HepG2 (cell line): ENCODE measurements around the gene PDGFRB. TPM values are rescaled to one million over a fixed set of nuclear protein-coding genes. Genes with fewer than 3 reads are reported as not detected.
A peak's percentile ranks its signal among the peaks of the same experiment; 100 is the strongest.

Experiments
- CBX2 ChIP-seq, 2 experiments: fragments of 200-600 bp in 1 of 2; sonication (generic); formaldehyde crosslinking in 1 of 2; IDR thresholded peaks; 2 replicates each; pipeline versions ENCODE4 v1.7.0 to v1.8.1; 2018 to 2022; ENCODE audit warnings: low read depth in 2 of 2, low read length in 1 of 2, mild to moderate bottlenecking in 1 of 2, missing genetic modification reagents in 1 of 2
- HCFC1 ChIP-seq: fragments of 150-350 bp; IDR thresholded peaks from 2 replicates; pipeline ENCODE4 v1.6.1; 2014; ENCODE audit warnings: low read depth, low read length
- HNRNPL ChIP-seq: fragments of 200-400 bp; formaldehyde crosslinking; IDR thresholded peaks from 2 replicates; pipeline ENCODE4 v1.6.1; 2017; ENCODE audit warnings: mild to moderate bottlenecking, low read depth, low read length
- HOXA9 ChIP-seq: sonication (generic); formaldehyde crosslinking; IDR thresholded peaks from 2 replicates; pipeline ENCODE4 v1.8.1; 2022; ENCODE audit warnings: missing genetic modification reagents, mild to moderate bottlenecking, moderate library complexity, borderline replicate concordance
- JDP2 ChIP-seq: sonication (generic); formaldehyde crosslinking; IDR thresholded peaks from 2 replicates; pipeline ENCODE4 v1.8.1; 2022; ENCODE audit warnings: missing genetic modification reagents, borderline replicate concordance
- JUNB ChIP-seq: sonication (generic); formaldehyde crosslinking; IDR thresholded peaks from 2 replicates; pipeline ENCODE4 v1.8.0; 2022; ENCODE audit warnings: missing genetic modification reagents, mild to moderate bottlenecking, borderline replicate concordance
- KDM4B ChIP-seq: sonication (generic); formaldehyde crosslinking; IDR thresholded peaks from 2 replicates; pipeline ENCODE4 v1.4.0; 2020; ENCODE audit warnings: missing genetic modification reagents
- MEF2D ChIP-seq: sonication (generic); formaldehyde crosslinking; IDR thresholded peaks from 2 replicates; pipeline ENCODE4 v1.5.1; 2020; ENCODE audit warnings: mild to moderate bottlenecking, missing genetic modification reagents
- MTA1 ChIP-seq: sonication (generic); formaldehyde crosslinking; IDR thresholded peaks from 2 replicates; pipeline ENCODE4 v1.4.0; 2020; ENCODE audit warnings: missing genetic modification reagents, mild to moderate bottlenecking, borderline replicate concordance
- PITX1 ChIP-seq: sonication (generic); formaldehyde crosslinking; IDR thresholded peaks from 2 replicates; pipeline ENCODE4 v1.5.1; 2020; ENCODE audit warnings: mild to moderate bottlenecking, missing genetic modification reagents
- SMAD9 ChIP-seq: sonication (generic); formaldehyde crosslinking; IDR thresholded peaks from 2 replicates; pipeline ENCODE4 v1.5.1; 2020; ENCODE audit warnings: mild to moderate bottlenecking, missing genetic modification reagents
- SNRNP70 ChIP-seq: fragments of 200-400 bp; formaldehyde crosslinking; IDR thresholded peaks from 2 replicates; pipeline ENCODE4 v1.6.1; 2017; ENCODE audit warnings: mild to moderate bottlenecking, low read depth, low read length, moderate library complexity
- ZNF572 ChIP-seq: sonication (generic); formaldehyde crosslinking; IDR thresholded peaks from 2 replicates; pipeline ENCODE4 v1.5.1; 2020; ENCODE audit warnings: mild to moderate bottlenecking, missing genetic modification reagents
- ZNF577 ChIP-seq: sonication (generic); formaldehyde crosslinking; IDR thresholded peaks from 2 replicates; pipeline ENCODE4 v1.4.0; 2020; ENCODE audit warnings: mild to moderate bottlenecking, low read depth, missing genetic modification reagents, borderline replicate concordance
- polyA plus RNA-seq, 8 experiments: library from polyadenylated mRNA; depleted of rRNA in 3 of 8; stranded (reverse) in 7 of 8; unstranded in 1 of 8; fragments of >200 nt; fragmentation: Illumina TruSeq in 4 of 8; extraction: Trizol in 4 of 8; gene quantifications; 2 replicates each; pipeline versions ENCODE4 v1.2.1 to v1.2.3, GENCODE V29; 2011 to 2016; ENCODE audit warnings: low read depth in 4 of 8, missing spikeins in 1 of 8, mixed read lengths in 1 of 8; ENCODE audit not compliant: insufficient read depth in 1 of 8
- total RNA-seq, 5 experiments: library from RNA; depleted of rRNA; stranded (reverse); fragments of >200 nt; fragmentation: Illumina TruSeq; extraction: Trizol; gene quantifications; 2 replicates each; pipeline ENCODE4 v1.2.3, GENCODE V29; 2016; ENCODE audit warnings: low read depth in 1 of 5
- TF ChIP-seq, protein P1 (sequence below): sonication (generic); formaldehyde crosslinking; IDR thresholded peaks from 2 replicates; pipeline ENCODE4 v1.8.1; 2023; ENCODE audit warnings: mild to moderate bottlenecking, moderate library complexity, missing genetic modification reagents
- TF ChIP-seq, protein P2 (sequence below): sonication (generic); formaldehyde crosslinking; IDR thresholded peaks from 2 replicates; pipeline ENCODE4 v1.4.0; 2020; ENCODE audit warnings: missing genetic modification reagents, borderline replicate concordance
- TF ChIP-seq, protein P3 (sequence below): sonication (generic); IDR thresholded peaks from 2 replicates; pipeline ENCODE4 v1.6.1; 2016; ENCODE audit warnings: low read depth, borderline replicate concordance
- TF ChIP-seq, protein P4 (sequence below): sonication (generic); formaldehyde crosslinking; IDR thresholded peaks from 2 replicates; pipeline ENCODE4 v1.4.0; 2020; ENCODE audit warnings: missing genetic modification reagents
- TF ChIP-seq, protein P5 (sequence below): sonication (generic); formaldehyde crosslinking; IDR thresholded peaks from 2 replicates; pipeline ENCODE4 v1.9.0; 2022; ENCODE audit warnings: missing genetic modification reagents, mild to moderate bottlenecking, borderline replicate concordance
- TF ChIP-seq, protein P6 (sequence below): conservative IDR thresholded peaks from 2 replicates; pipeline ENCODE4 v1.6.1; 2018; ENCODE audit warnings: missing genetic modification reagents

Gene PDGFRB
- total and polyA plus RNA-seq, 2 of the 13 experiments (the other 11 are each of a cell fraction or from before 2014, with no cell fraction given): 4.0 to 21.0 TPM

DNA sequence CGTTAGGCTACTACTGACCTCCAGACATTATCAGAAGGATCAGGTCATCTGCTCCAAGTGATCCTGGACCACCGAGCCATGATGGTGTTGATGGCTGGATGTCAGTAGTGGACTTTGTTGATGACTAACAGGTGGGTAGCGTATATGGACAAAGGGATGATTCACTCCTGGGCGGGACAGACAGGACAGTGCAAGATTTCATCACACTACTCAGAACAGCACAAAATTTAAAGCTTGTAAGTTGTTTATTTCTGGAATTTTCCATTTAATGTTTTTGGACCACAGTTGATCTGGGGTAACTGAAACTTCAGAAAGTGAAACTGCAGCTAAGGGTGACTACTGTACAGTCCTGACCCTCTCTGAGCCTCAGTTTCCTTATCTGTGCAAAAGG is 12.7 kb downstream of the PDGFRB start (continued):
- TF ChIP-seq HNRNPL: no peak
- TF ChIP-seq, protein P1, sequence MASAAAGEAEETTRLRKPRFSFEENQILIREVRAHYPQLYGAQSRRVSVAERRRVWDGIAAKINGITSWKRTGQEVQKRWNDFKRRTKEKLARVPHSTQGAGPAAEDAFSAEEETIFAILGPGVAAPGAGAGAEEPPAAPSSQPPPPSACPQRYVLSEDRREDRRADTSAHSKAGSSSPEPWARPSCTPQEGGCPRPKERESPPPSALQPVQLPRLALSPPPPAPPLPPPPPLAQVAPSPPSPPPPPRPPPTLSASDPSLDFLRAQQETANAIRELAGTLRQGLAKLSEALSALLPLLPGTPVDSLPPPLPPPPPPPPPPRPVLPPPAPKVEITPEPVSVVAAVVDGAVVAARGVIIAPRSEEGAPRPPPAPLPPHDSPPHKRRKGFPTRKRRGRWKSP (CRISPR knock-in tag): no peak
- TF ChIP-seq SNRNP70: no peak
- TF ChIP-seq, protein P2, sequence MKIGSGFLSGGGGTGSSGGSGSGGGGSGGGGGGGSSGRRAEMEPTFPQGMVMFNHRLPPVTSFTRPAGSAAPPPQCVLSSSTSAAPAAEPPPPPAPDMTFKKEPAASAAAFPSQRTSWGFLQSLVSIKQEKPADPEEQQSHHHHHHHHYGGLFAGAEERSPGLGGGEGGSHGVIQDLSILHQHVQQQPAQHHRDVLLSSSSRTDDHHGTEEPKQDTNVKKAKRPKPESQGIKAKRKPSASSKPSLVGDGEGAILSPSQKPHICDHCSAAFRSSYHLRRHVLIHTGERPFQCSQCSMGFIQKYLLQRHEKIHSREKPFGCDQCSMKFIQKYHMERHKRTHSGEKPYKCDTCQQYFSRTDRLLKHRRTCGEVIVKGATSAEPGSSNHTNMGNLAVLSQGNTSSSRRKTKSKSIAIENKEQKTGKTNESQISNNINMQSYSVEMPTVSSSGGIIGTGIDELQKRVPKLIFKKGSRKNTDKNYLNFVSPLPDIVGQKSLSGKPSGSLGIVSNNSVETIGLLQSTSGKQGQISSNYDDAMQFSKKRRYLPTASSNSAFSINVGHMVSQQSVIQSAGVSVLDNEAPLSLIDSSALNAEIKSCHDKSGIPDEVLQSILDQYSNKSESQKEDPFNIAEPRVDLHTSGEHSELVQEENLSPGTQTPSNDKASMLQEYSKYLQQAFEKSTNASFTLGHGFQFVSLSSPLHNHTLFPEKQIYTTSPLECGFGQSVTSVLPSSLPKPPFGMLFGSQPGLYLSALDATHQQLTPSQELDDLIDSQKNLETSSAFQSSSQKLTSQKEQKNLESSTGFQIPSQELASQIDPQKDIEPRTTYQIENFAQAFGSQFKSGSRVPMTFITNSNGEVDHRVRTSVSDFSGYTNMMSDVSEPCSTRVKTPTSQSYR (CRISPR knock-in tag): no peak; the same call in 1 of the 2 replicates
- TF ChIP-seq, protein P3, sequence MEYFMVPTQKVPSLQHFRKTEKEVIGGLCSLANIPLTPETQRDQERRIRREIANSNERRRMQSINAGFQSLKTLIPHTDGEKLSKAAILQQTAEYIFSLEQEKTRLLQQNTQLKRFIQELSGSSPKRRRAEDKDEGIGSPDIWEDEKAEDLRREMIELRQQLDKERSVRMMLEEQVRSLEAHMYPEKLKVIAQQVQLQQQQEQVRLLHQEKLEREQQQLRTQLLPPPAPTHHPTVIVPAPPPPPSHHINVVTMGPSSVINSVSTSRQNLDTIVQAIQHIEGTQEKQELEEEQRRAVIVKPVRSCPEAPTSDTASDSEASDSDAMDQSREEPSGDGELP: peak; percentile 82; the same call in 1 of the 2 replicates
- TF ChIP-seq JUNB (CRISPR knock-in tag): peak; percentile 93
- no peak for TF ChIP-seq SMAD9 (CRISPR knock-in tag)
- no peak for TF ChIP-seq ZNF572 (CRISPR knock-in tag)
- no peak for TF ChIP-seq CBX2 (IDR thresholded peaks at IDR 0.05; ENCODE audit: low read depth, low read length)
- no peak for TF ChIP-seq CBX2 (CRISPR knock-in tag; IDR thresholded peaks at IDR 0.05; ENCODE audit: low read depth)
- TF ChIP-seq HCFC1: no peak
- no peak for TF ChIP-seq ZNF577 (CRISPR knock-in tag)
- TF ChIP-seq HOXA9 (CRISPR knock-in tag): no peak
- TF ChIP-seq MTA1 (CRISPR knock-in tag): no peak
- no peak for TF ChIP-seq JDP2 (CRISPR knock-in tag)
- TF ChIP-seq, protein P4, sequence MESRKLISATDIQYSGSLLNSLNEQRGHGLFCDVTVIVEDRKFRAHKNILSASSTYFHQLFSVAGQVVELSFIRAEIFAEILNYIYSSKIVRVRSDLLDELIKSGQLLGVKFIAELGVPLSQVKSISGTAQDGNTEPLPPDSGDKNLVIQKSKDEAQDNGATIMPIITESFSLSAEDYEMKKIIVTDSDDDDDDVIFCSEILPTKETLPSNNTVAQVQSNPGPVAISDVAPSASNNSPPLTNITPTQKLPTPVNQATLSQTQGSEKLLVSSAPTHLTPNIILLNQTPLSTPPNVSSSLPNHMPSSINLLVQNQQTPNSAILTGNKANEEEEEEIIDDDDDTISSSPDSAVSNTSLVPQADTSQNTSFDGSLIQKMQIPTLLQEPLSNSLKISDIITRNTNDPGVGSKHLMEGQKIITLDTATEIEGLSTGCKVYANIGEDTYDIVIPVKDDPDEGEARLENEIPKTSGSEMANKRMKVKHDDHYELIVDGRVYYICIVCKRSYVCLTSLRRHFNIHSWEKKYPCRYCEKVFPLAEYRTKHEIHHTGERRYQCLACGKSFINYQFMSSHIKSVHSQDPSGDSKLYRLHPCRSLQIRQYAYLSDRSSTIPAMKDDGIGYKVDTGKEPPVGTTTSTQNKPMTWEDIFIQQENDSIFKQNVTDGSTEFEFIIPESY: no peak
- TF ChIP-seq KDM4B: no peak
- TF ChIP-seq, protein P5, sequence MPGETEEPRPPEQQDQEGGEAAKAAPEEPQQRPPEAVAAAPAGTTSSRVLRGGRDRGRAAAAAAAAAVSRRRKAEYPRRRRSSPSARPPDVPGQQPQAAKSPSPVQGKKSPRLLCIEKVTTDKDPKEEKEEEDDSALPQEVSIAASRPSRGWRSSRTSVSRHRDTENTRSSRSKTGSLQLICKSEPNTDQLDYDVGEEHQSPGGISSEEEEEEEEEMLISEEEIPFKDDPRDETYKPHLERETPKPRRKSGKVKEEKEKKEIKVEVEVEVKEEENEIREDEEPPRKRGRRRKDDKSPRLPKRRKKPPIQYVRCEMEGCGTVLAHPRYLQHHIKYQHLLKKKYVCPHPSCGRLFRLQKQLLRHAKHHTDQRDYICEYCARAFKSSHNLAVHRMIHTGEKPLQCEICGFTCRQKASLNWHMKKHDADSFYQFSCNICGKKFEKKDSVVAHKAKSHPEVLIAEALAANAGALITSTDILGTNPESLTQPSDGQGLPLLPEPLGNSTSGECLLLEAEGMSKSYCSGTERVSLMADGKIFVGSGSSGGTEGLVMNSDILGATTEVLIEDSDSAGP (CRISPR knock-in tag): no peak; the same call in 1 of the 2 replicates
- 0 out of 2 replicates have a peak, but pooled peaks have one; percentile 44 for TF ChIP-seq PITX1
- TF ChIP-seq, protein P6, sequence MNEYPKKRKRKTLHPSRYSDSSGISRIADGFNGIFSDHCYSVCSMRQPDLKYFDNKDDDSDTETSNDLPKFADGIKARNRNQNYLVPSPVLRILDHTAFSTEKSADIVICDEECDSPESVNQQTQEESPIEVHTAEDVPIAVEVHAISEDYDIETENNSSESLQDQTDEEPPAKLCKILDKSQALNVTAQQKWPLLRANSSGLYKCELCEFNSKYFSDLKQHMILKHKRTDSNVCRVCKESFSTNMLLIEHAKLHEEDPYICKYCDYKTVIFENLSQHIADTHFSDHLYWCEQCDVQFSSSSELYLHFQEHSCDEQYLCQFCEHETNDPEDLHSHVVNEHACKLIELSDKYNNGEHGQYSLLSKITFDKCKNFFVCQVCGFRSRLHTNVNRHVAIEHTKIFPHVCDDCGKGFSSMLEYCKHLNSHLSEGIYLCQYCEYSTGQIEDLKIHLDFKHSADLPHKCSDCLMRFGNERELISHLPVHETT (CRISPR knock-in tag): no peak; the same call in 1 of the 2 replicates
- no peak for TF ChIP-seq MEF2D (CRISPR knock-in tag)
